Activated CD8-positive, alpha-beta memory T cell treated with anti-CD3 and anti-CD28 coated beads, Interleukin-2, amount 10 ng/mL, durations not matched to agents 7 days and 5 days (primary cell): ENCODE measurements around the gene NELFCD. TPM values are rescaled to one million over a fixed set of nuclear protein-coding genes. Genes with fewer than 3 reads are reported as not detected.
"Not testable (repeated sequence)": the region's sequence is repeated elsewhere in the genome, so short reads cannot be mapped to it uniquely, and the experiment has no call there.

Experiments
- ATAC-seq: fragments of 150-1000 bp; cut with Tn5 transposase; one replicate; pipeline ENCODE4 v1.10.0; 2021; ENCODE audit warnings: moderate library complexity
- CTCF ChIA-PET: fragments of 350-600 bp; sonication (Branson Sonifier 250); formaldehyde crosslinking; loops from one replicate; lab custom pipeline; 2021; ENCODE audit warnings: antibody characterized with exemption; lab: Charles Lee
- DNase-seq: peaks from one replicate; pipeline ENCODE4 v3.0.0-alpha.2; 2020
- H3K27ac Mint-ChIP-seq: one replicate; pipeline ENCODE4 v1.8.0; 2021; ENCODE audit warnings: mild to moderate bottlenecking, mixed read lengths
- H3K27me3 Mint-ChIP-seq: one replicate; pipeline ENCODE4 v1.8.0; 2021; ENCODE audit warnings: mixed read lengths
- H3K36me3 Mint-ChIP-seq: one replicate; pipeline ENCODE4 v1.8.0; 2021; ENCODE audit warnings: mild to moderate bottlenecking, mixed read lengths
- H3K4me1 Mint-ChIP-seq: one replicate; pipeline ENCODE4 v1.8.0; 2021; ENCODE audit warnings: mixed read lengths
- H3K4me3 Mint-ChIP-seq: one replicate; pipeline ENCODE4 v1.8.0; 2021; ENCODE audit warnings: mild to moderate bottlenecking, moderate library complexity, mixed read lengths
- H3K9me3 Mint-ChIP-seq: one replicate; pipeline ENCODE4 v1.8.0; 2022; ENCODE audit warnings: low read depth, mixed read lengths
- total RNA-seq, 2 experiments: library from RNA; stranded (reverse); gene quantifications; one replicate each; pipeline ENCODE4 v1.2.3, GENCODE V29; 2021

Gene NELFCD
- total RNA-seq, 2 experiments from 2014 or later: 71.2 to 86.2 TPM

GRCh38 chr20:58963060-58963584 is 17.9 kb upstream of the NELFCD start:
- DNase-seq: no peak
- H3K9me3 Mint-ChIP-seq: no peaks in the 10 kb centered on the region
- H3K27me3 Mint-ChIP-seq: peaks cover 26% of the 10 kb centered on the region
- H3K27ac Mint-ChIP-seq: no peak overlapping the region
- H3K36me3 Mint-ChIP-seq: no peaks in the 10 kb centered on the region
- H3K4me1 Mint-ChIP-seq: no peaks in the 10 kb centered on the region
- CTCF ChIA-PET: no interaction called here
- H3K4me3 Mint-ChIP-seq: no peak overlapping the region
- no peak for ATAC-seq

GRCh38 chr20:58963922-58964321 is 17.1 kb upstream of the NELFCD start:
- CTCF ChIA-PET: not testable (repeated sequence)

GRCh38 chr20:58965270-58966064 is 15.6 kb upstream of the NELFCD start:
- no peak for ATAC-seq
- DNase-seq: no peak
- peaks cover 2% of the 10 kb centered on the region for H3K36me3 Mint-ChIP-seq
- H3K4me3 Mint-ChIP-seq: no peak overlapping the region
- H3K27ac Mint-ChIP-seq: no peak overlapping the region
- CTCF ChIA-PET: no interaction called here
- peaks cover 2% of the 10 kb centered on the region for H3K9me3 Mint-ChIP-seq
- H3K4me1 Mint-ChIP-seq: no peaks in the 10 kb centered on the region
- H3K27me3 Mint-ChIP-seq: peaks cover 32% of the 10 kb centered on the region

More at GRCh38 chr20:58963922-58964321, 17.1 kb upstream of the NELFCD start:
- peaks cover 30% of the 10 kb centered on the region for H3K27me3 Mint-ChIP-seq
- H3K27ac Mint-ChIP-seq, H3K4me1 Mint-ChIP-seq, H3K9me3 Mint-ChIP-seq, H3K4me3 Mint-ChIP-seq, ATAC-seq, H3K36me3 Mint-ChIP-seq, DNase-seq: not testable (repeated sequence)

GRCh38 chr20:58967652-58968429 is 13.2 kb upstream of the NELFCD start:
- Mint-ChIP-seq H3K27me3 (peaks cover 35% of the 10 kb centered on the region), H3K27ac (no peak overlapping the region), H3K4me1 (no peaks in the 10 kb centered on the region), H3K9me3 (peaks cover 2% of the 10 kb centered on the region), H3K36me3 (peaks cover 2% of the 10 kb centered on the region), H3K4me3 (no peak overlapping the region)
- no peak for DNase-seq
- ATAC-seq: no peak
- CTCF ChIA-PET: interaction anchor here (1.4 kb wide), 1 partner anchor 45 kb away, joined by 3 read pairs; no protein-coding TSS in a partner anchor

- no peak for ATAC-seq
- Mint-ChIP-seq H3K27me3 (peaks cover 27% of the 10 kb centered on the region), H3K4me3 (no peak overlapping the region), H3K27ac (no peak overlapping the region), H3K4me1 (no peaks in the 10 kb centered on the region), H3K36me3 (peaks cover 2% of the 10 kb centered on the region), H3K9me3 (peaks cover 2% of the 10 kb centered on the region)
- CTCF ChIA-PET: no interaction called here
- no peak for DNase-seq
Measured at GRCh38 chr20:58969439-58969838, 11.6 kb upstream of the NELFCD start.

- H3K4me1 Mint-ChIP-seq: no peaks in the 10 kb centered on the region
- peaks cover 2% of the 10 kb centered on the region for H3K9me3 Mint-ChIP-seq
- no peak overlapping the region for H3K27ac Mint-ChIP-seq
- H3K4me3 Mint-ChIP-seq: no peak overlapping the region
- DNase-seq: no peak
- H3K27me3 Mint-ChIP-seq: peaks cover 22% of the 10 kb centered on the region
- H3K36me3 Mint-ChIP-seq: peaks cover 3% of the 10 kb centered on the region
- ATAC-seq: no peak
- CTCF ChIA-PET: no interaction called here
Measured at GRCh38 chr20:58970146-58970545, 10.9 kb upstream of the NELFCD start.

GRCh38 chr20:58971429-58971828 is 9.6 kb upstream of the NELFCD start:
- no peak for ATAC-seq
- Mint-ChIP-seq H3K27me3 (peaks cover 18% of the 10 kb centered on the region), H3K9me3 (peaks cover 7% of the 10 kb centered on the region), H3K4me1 (peaks cover 4% of the 10 kb centered on the region), H3K27ac (no peak overlapping the region), H3K36me3 (peaks cover 8% of the 10 kb centered on the region), H3K4me3 (no peak overlapping the region)
- no peak for DNase-seq
- CTCF ChIA-PET: interaction anchor here (1.2 kb wide), 1 partner anchor 16 kb away, joined by 3 read pairs; no protein-coding TSS in a partner anchor

GRCh38 chr20:58973179-58973578 is 7.9 kb upstream of the NELFCD start:
- CTCF ChIA-PET: no interaction called here
- ATAC-seq: no peak
- Mint-ChIP-seq H3K4me3 (no peak overlapping the region), H3K36me3 (peaks cover 11% of the 10 kb centered on the region), H3K27ac (no peak overlapping the region), H3K9me3 (peaks cover 7% of the 10 kb centered on the region), H3K27me3 (peaks cover 18% of the 10 kb centered on the region), H3K4me1 (peaks cover 7% of the 10 kb centered on the region)
- no peak for DNase-seq

- Mint-ChIP-seq H3K27me3 (peaks cover 15% of the 10 kb centered on the region), H3K4me1 (peaks cover 7% of the 10 kb centered on the region), H3K4me3 (no peak overlapping the region), H3K9me3 (peaks cover 5% of the 10 kb centered on the region), H3K27ac (no peak overlapping the region), H3K36me3 (peaks cover 10% of the 10 kb centered on the region)
- DNase-seq (no peak), ATAC-seq (no peak)
- CTCF ChIA-PET: no interaction called here
Measured at GRCh38 chr20:58973866-58974265, 7.2 kb upstream of the NELFCD start.

GRCh38 chr20:58975353-58975752 is 5.7 kb upstream of the NELFCD start:
- H3K27me3 Mint-ChIP-seq: peaks cover 5% of the 10 kb centered on the region
- peaks cover 5% of the 10 kb centered on the region for H3K9me3 Mint-ChIP-seq
- H3K4me1 Mint-ChIP-seq: peaks cover 7% of the 10 kb centered on the region
- DNase-seq (no peak), ATAC-seq (no peak)
- CTCF ChIA-PET: no interaction called here
- no peak overlapping the region for H3K27ac Mint-ChIP-seq
- H3K36me3 Mint-ChIP-seq: peaks cover 9% of the 10 kb centered on the region
- no peak overlapping the region for H3K4me3 Mint-ChIP-seq

GRCh38 chr20:58976061-58976730 is 4.9 kb upstream of the NELFCD start:
- no peak overlapping the region for H3K4me3 Mint-ChIP-seq
- peaks cover 5% of the 10 kb centered on the region for H3K9me3 Mint-ChIP-seq
- DNase-seq (no peak), ATAC-seq (no peak)
- H3K27me3 Mint-ChIP-seq: no peaks in the 10 kb centered on the region
- no peak overlapping the region for H3K27ac Mint-ChIP-seq
- H3K4me1 Mint-ChIP-seq: peaks cover 7% of the 10 kb centered on the region
- CTCF ChIA-PET: no interaction called here
- H3K36me3 Mint-ChIP-seq: peaks cover 9% of the 10 kb centered on the region

GRCh38 chr20:58978351-58979190 is 2.5 kb upstream of the NELFCD start:
- Mint-ChIP-seq H3K9me3 (peaks cover 5% of the 10 kb centered on the region), H3K36me3 (peaks cover 14% of the 10 kb centered on the region), H3K27me3 (no peaks in the 10 kb centered on the region), H3K27ac (no peak overlapping the region), H3K4me1 (peaks cover 21% of the 10 kb centered on the region), H3K4me3 (no peak overlapping the region)
- ATAC-seq (no peak), DNase-seq (no peak)
- CTCF ChIA-PET: no interaction called here
